Activated CD8-positive, alpha-beta memory T cell treated with anti-CD3 and anti-CD28 coated beads for 4 hours (primary cell): ENCODE measurements around the gene HECTD2.
"Not testable (repeated sequence)": the region's sequence is repeated elsewhere in the genome, so short reads cannot be mapped to it uniquely, and the experiment has no call there.

Source experiments
- DNase-seq, 2 donors: peaks; one replicate each; pipeline ENCODE4 v3.0.0-alpha.2; 2020; ENCODE audit warnings: low read depth in 2 of 2

Gene HECTD2

DNA sequence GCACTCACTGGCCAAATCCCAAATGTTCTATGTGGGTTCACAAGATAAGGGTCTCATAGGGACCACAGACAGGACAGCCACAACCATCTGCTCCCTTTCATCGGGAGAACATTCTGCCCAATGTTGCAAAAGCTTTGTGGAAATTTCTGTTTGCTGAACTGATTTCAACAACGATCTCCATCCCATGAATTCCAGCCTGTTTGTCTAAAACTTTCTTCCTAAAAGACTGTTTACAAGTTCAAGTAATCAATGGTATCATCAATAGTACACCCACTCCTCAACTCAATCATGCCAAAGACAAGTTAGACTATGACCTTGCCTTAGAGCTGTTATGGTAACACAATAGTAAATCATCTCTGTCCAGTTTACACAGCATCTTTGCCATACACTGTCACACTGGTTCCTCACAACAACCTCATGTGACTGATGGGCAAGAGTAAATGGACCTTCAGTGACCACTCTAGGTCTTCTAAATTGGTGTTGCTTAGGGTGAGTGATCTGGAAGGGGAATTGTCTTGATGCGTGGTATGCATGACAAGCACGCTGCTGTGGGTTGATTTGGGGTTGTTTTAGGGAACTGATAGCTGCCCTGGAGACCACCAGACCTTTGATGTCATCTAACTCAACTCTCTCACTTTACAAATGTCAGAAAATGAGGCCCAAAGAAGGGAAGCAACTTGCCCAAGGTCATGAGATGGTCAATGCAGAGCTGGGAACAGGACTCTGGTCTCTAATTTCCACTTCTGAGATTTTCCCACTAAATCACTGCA lies 127.7 kb downstream of the HECTD2 start:
- no peak for DNase-seq

DNA sequence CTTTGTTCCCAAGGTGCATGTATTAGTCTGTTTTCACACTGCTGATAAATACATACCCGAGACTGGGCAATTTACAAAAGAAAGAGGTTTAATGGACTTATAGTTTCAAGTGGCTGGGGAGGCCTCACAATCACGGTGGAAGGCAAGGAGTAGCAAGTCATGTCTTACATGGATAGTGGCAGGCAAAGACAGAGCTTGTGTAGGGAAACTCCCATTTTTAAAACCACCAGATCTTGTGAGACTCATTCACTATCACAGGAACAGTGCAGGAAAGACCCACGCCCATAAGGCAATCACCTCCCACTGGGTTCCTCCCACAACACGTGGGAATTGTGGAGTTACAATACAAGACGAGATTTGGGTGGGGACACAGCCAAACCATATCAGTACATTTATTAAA lies 129.8 kb downstream of the HECTD2 start:
- no peak for DNase-seq

GRCh38 chr10:91540733-91541132 lies 130.6 kb downstream of the HECTD2 start:
- DNase-seq = no peak

GRCh38 chr10:91541481-91541880 lies 131.3 kb downstream of the HECTD2 start:
- DNase-seq = no peak

- no peak for DNase-seq
Measured at GRCh38 chr10:91545384-91545783, 135.2 kb downstream of the HECTD2 start.

DNA sequence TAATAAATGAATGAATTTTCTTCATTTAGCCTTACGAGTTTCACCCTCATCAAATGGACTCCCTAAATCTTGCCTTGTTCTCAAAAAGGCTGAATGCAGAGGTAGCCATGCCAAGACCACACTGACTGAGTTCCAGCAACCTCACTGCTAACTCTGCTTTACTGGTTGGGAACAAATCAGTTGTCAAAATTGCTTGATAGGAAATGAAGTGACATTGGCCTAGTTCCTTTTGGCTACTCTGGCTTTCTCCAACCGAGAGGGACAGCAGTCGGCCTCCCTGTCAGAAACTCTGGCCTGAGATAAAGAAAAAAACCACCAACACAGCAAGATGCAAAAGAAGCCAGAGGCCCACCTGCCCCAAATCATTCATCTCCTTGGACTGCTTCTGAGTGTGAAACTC lies 135.7 kb downstream of the HECTD2 start:
- DNase-seq = no peak

- DNase-seq = no peak
Measured at GRCh38 chr10:91549262-91549661, 139.1 kb downstream of the HECTD2 start.

GRCh38 chr10:91550021-91550420 lies 139.9 kb downstream of the HECTD2 start:
- no peak for DNase-seq

DNA sequence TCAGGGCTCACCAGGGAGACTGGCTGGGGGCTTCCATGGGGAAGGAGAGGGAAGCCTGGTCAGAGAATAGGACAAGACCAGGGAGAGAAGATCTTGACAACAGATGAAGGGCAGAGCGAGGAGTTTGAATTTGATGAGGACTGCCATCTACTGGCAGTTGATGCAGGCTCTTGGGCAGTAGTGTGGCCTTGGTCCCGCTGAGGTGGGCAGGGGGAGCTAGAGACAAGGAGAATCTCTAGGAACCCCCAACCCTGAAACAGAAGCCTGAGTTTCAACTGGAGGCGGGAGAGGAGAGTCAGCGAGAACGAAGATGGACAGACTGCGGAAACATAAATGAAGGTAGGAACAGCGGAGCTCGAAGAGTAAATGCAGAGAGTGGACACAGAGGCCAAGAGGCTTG lies 141.7 kb downstream of the HECTD2 start:
- no peak for DNase-seq

DNA sequence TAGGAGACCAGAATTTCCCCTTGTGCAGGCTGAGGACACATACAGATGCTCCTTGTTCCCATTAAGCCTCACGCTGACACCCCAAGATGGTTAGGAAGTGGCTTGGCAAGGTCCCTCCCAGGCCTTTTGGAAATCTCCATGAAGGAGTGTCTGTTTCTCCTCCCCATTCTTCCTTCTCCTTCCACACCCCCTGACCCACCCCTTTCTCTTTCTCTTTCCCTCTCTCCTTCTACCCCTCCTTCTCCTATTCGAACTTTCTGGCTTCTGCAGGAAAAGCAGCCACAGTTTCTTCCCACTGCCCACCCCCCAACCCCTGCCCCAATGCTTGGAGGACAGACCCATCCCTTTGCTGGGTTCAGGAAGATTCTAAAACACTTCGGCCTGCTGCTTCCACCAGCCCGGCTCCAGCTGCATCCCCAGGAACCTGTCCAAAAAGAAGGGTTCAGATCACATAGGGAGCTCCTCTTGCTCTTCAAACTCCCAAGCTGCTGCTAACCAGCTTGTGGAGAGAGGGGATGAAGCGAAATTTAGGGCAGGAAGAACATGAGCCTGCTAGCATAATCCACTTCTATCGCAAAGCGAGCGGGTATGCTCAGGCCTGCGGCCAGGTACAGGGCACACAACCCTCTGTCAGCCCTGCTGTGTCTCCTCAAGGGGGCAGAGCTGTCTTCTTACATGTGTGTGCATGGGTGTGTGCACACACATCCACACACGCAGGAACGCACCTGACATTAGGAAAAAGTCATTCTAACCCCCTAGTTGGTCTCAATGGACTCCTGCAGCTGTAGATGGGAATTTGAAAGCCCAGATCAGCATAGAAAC lies 142.3 kb downstream of the HECTD2 start:
- DNase-seq = no peak

- DNase-seq = no peak
Measured at GRCh38 chr10:91555455-91555854, 145.3 kb downstream of the HECTD2 start.

GRCh38 chr10:91556691-91557566 lies 146.8 kb downstream of the HECTD2 start:
- no peak for DNase-seq

- DNase-seq = no peak
Measured at GRCh38 chr10:91557651-91558111, 147.5 kb downstream of the HECTD2 start.

DNA sequence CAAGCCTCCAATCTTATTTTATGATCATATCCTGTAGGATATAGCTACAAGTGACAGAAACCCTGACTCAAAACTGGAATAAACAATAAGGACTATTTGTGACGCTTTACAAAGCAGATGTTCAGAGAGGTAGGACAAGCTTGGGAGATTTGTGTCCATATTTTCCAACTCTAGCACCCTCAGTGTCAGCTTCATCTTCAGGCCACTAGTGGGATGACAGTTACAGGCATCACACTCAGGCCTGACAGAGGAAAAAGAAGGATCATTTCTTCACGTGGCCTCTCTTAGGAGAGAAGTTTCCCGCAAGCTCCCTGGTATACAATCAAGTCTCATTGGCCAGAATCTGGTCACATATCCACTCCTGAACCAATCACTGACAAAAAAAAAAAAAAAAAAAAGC lies 148.3 kb downstream of the HECTD2 start:
- no peak for DNase-seq

DNA sequence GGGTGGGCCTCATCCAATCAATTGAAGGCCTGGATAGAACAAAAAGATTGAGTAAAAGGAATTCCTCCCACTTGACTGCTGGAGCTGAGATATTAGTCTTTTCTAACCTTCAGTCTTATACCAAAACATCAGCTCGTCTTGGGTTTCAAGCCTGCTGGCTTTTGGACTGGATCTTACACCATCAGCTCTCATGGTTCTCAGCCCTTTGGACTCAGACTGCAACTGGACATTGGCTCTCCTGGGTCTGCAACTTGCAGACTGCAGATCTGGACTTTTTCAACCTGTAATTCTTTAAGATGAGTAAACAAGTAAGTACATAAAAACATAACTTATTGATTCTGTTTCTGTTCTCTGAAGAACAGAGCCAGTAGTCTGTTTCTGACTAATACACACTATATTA lies 149.0 kb downstream of the HECTD2 start:
- no peak for DNase-seq

- DNase-seq = no peak
Measured at GRCh38 chr10:91559750-91560149, 149.6 kb downstream of the HECTD2 start.

DNA sequence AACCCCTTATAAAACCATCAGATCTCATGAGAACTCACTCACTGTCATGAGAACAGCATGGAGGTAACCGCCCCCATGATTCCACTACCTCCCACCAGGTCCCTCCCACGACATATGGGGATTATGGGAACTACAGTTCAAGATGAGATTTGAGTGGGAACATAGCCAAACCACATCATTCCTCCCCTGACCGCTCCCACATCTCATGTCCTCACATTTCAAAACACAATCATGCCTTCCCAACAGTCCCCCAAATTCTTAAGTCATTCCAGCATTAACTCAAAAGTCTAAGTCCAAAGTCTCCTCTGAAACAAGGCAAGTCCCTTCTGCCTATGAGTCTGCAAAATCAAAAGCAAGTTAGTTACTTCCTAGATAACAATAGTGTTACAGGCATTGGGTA lies 150.7 kb downstream of the HECTD2 start:
- DNase-seq = not testable (repeated sequence)

- DNase-seq = no peak
Measured at GRCh38 chr10:91562839-91563581, 152.9 kb downstream of the HECTD2 start.

GRCh38 chr10:91564026-91564425 lies 153.9 kb downstream of the HECTD2 start:
- no peak for DNase-seq
